ENCODE data around the gene MLYCD.

DNA sequence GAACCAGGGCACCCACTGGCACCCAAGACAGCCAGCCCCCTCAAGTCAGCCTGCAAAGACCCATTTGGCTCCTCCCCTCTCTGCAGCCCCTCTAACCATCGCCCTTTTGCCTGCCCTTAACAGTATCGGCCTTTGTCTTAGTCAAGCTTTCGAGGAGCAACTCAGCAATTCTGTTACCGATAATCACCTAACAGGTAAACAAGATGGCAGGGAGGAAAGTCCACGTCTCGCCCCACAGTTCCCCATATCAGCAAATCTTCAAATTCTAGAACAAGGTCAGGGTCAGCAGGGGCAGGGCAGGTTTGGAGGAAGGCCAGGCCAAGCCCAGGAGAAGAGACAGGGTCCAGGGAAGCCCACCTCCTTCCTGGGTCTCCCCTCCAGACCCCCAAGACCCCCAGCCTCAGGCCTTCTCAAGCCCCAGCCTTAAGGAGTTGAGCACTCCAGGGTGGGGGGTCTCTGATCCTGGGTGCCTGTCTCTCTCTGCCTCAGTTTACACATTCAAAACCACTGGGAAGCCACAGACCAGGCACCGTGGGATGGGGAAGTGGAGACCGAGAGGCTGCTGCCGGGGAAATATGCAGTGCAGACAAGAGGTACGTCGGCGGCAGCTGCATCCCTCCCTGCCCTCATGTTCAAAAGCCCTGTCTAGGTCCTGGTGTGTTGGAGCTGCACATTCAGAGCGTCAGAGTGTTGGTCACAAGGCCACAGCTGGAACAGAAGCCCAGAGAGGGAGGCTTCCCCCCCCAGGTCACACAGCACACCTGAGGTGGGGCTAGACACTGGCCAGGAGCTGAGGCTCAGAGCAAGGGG lies 50.2 kb downstream of the MLYCD start:
- TF ChIP-seq POLR2A (IDR thresholded peaks at IDR 0.05; ENCODE audit: low read depth): no peak
- TF ChIP-seq, protein P1, sequence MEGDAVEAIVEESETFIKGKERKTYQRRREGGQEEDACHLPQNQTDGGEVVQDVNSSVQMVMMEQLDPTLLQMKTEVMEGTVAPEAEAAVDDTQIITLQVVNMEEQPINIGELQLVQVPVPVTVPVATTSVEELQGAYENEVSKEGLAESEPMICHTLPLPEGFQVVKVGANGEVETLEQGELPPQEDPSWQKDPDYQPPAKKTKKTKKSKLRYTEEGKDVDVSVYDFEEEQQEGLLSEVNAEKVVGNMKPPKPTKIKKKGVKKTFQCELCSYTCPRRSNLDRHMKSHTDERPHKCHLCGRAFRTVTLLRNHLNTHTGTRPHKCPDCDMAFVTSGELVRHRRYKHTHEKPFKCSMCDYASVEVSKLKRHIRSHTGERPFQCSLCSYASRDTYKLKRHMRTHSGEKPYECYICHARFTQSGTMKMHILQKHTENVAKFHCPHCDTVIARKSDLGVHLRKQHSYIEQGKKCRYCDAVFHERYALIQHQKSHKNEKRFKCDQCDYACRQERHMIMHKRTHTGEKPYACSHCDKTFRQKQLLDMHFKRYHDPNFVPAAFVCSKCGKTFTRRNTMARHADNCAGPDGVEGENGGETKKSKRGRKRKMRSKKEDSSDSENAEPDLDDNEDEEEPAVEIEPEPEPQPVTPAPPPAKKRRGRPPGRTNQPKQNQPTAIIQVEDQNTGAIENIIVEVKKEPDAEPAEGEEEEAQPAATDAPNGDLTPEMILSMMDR (IDR thresholded peaks at IDR 0.05): no peak
- no peak for TF ChIP-seq EP300 (IDR thresholded peaks at IDR 0.05)

All from esophagus muscularis mucosa (tissue), 4 donors.